HepG2 (cell line): ENCODE measurements around the gene RIMBP3C. TPM values are rescaled to one million over a fixed set of nuclear protein-coding genes. Genes with fewer than 3 reads are reported as not detected.

ENCODE experiments used
- ATAC-seq: fragments of 200-7000 bp; cut with Tn5 transposase; 3 replicates; pipeline ENCODE4 v1.9.1; 2020; ENCODE audit warnings: mild to moderate bottlenecking, moderate library complexity
- BruUV-seq: library from RNA; stranded (reverse); fragments of 400-500 nt; replicated peaks from 2 replicates; lab custom pipeline; 2021; lab: Mats Ljungman, UMichigan
- CTCF ChIA-PET: fragments of 300-600 bp; formaldehyde crosslinking; extraction: SDS; loops from one replicate; lab custom pipeline; 2021; ENCODE audit warnings: low total read pairs, inconsistent platforms, low intra/inter-chr PET ratio; lab: Yijun Ruan, JAX
- POLR2A ChIA-PET: fragments of 350-600 bp; sonication (Branson Sonifier 250); formaldehyde crosslinking; loops from one replicate; lab custom pipeline; 2020; ENCODE audit warnings: antibody characterized with exemption, inconsistent platforms; lab: Yijun Ruan, JAX
- DNase-seq: peaks from one replicate; pipeline ENCODE4 v3.0.0-alpha.2; 2015; ENCODE audit warnings: low spot score
- FAIRE-seq: peaks from 3 replicates; lab custom pipeline; 2011; peaks lifted over from hg19 to GRCh38; lab: Jason Lieb, UNC
- H2AFZ ChIP-seq: one replicate; pipeline ENCODE4 v1.6.1; 2011; ENCODE audit warnings: low read length, inconsistent platforms
- H3K27ac ChIP-seq: fragments of 300-600 bp; 3 replicates; pipeline ENCODE4 v1.8.0; 2011; ENCODE audit warnings: mixed run types, mild to moderate bottlenecking, mixed read lengths, low read length, inconsistent platforms; ENCODE audit not compliant: insufficient read depth; ENCODE audit errors: extremely low read length
- H3K27me3 ChIP-seq, 2 experiments: fragments of 200-600 bp in 1 of 2; 2 replicates in 1 of 2; 3 replicates in 1 of 2; pipeline versions ENCODE4 v1.6.0 to v1.8.0; 2011; ENCODE audit warnings: low read length in 2 of 2, mild to moderate bottlenecking in 2 of 2, moderate library complexity in 2 of 2, inconsistent platforms in 1 of 2; ENCODE audit not compliant: insufficient read depth in 2 of 2, control insufficient read depth in 1 of 2
- H3K36me3 ChIP-seq, 2 experiments: fragments of 200-600 bp in 1 of 2; replicated peaks in 1 of 2; 2 replicates in 1 of 2; 3 replicates in 1 of 2; pipeline versions ENCODE4 v1.5.1 to v1.8.0; 2011; ENCODE audit warnings: low read length in 2 of 2, inconsistent platforms in 1 of 2; ENCODE audit not compliant: insufficient read depth in 2 of 2, control insufficient read depth in 1 of 2
- H3K4me1 ChIP-seq: 2 replicates; pipeline ENCODE4 v1.5.1; 2012; ENCODE audit warnings: low read length, inconsistent platforms; ENCODE audit not compliant: insufficient read depth
- H3K4me2 ChIP-seq: 2 replicates; pipeline ENCODE4 v1.6.0; 2011; ENCODE audit warnings: low read depth, low read length, inconsistent platforms
- H3K4me3 ChIP-seq, 3 experiments: fragments of 200-600 bp in 1 of 3; sonication (generic), shearing (Covaris generic) in 1 of 3; replicated peaks in 1 of 3; 2 replicates each; pipeline ENCODE4 v1.5.1; 2011 to 2016; ENCODE audit warnings: low read length in 3 of 3, inconsistent platforms in 2 of 3, low read depth in 2 of 3, mild to moderate bottlenecking in 2 of 3, control low read depth in 1 of 3, mixed read lengths in 1 of 3; ENCODE audit not compliant: insufficient read depth in 1 of 3
- H3K79me2 ChIP-seq: one replicate; pipeline ENCODE4 v1.6.1; 2011; ENCODE audit warnings: low read length, inconsistent platforms; ENCODE audit not compliant: insufficient read depth
- H3K9ac ChIP-seq: 2 replicates; pipeline ENCODE4 v1.6.0; 2011; ENCODE audit warnings: mild to moderate bottlenecking, low read depth, low read length, inconsistent platforms; ENCODE audit not compliant: insufficient read depth
- H3K9me3 ChIP-seq: 2 replicates; pipeline ENCODE4 v1.5.1; 2012; ENCODE audit warnings: mild to moderate bottlenecking, low read length
- H4K20me1 ChIP-seq: 2 replicates; pipeline ENCODE4 v1.6.0; 2011; ENCODE audit warnings: inconsistent platforms, mild to moderate bottlenecking, low read length, moderate library complexity; ENCODE audit not compliant: insufficient read depth
- FOXO1 ChIP-seq: sonication (generic); formaldehyde crosslinking; IDR thresholded peaks from 2 replicates; pipeline ENCODE4 v1.4.0; 2020; ENCODE audit warnings: missing genetic modification reagents
- HMG20A ChIP-seq: IDR thresholded peaks from 2 replicates; pipeline ENCODE4 v1.6.1; 2016; ENCODE audit warnings: borderline replicate concordance
- LCORL ChIP-seq, 2 experiments: fragments of 450-650 bp in 1 of 2; sonication (generic) in 1 of 2; formaldehyde crosslinking in 1 of 2; IDR thresholded peaks; 2 replicates each; pipeline versions ENCODE4 v1.5.0 to v1.6.1; 2017 to 2020; ENCODE audit warnings: antibody characterized with exemption in 1 of 2, missing genetic modification reagents in 1 of 2
- PHB2 ChIP-seq: fragments of 450-650 bp; IDR thresholded peaks from 2 replicates; pipeline ENCODE4 v1.6.1; 2018; ENCODE audit not compliant: partially characterized antibody
- SALL1 ChIP-seq: sonication (generic); formaldehyde crosslinking; IDR thresholded peaks from 2 replicates; pipeline ENCODE4 v1.8.0; 2022; ENCODE audit warnings: mild to moderate bottlenecking, missing genetic modification reagents
- SP4 ChIP-seq: sonication (generic); formaldehyde crosslinking; IDR thresholded peaks from 2 replicates; pipeline ENCODE4 v1.8.1; 2023; ENCODE audit warnings: mild to moderate bottlenecking, missing genetic modification reagents
- ZMYM4 ChIP-seq: sonication (generic); formaldehyde crosslinking; IDR thresholded peaks from 2 replicates; pipeline ENCODE4 v1.8.1; 2023; ENCODE audit warnings: mild to moderate bottlenecking, missing genetic modification reagents
- ZNF251 ChIP-seq: sonication (generic); formaldehyde crosslinking; IDR thresholded peaks from 2 replicates; pipeline ENCODE4 v1.9.0; 2021; ENCODE audit warnings: mild to moderate bottlenecking, missing genetic modification reagents
- ZNF263 ChIP-seq: sonication (generic); formaldehyde crosslinking; IDR thresholded peaks from 2 replicates; pipeline ENCODE4 v1.4.0; 2020; ENCODE audit warnings: missing genetic modification reagents
- ZNF7 ChIP-seq: IDR thresholded peaks from 2 replicates; pipeline ENCODE4 v1.6.1; 2016; ENCODE audit warnings: missing biosample characterization, missing genetic modification reagents
- ZNF746 ChIP-seq: sonication (generic); formaldehyde crosslinking; IDR thresholded peaks from 2 replicates; pipeline ENCODE4 v1.8.0; 2022; ENCODE audit warnings: mild to moderate bottlenecking, missing genetic modification reagents
- ZSCAN12 ChIP-seq: sonication (generic); formaldehyde crosslinking; IDR thresholded peaks from 2 replicates; pipeline ENCODE4 v1.9.0; 2021; ENCODE audit warnings: mild to moderate bottlenecking, missing genetic modification reagents
- WGBS: methylation state at CpG from one replicate; pipeline ENCODE4 v1.1.6; 2017; ENCODE audit warnings: low lambda C conversion rate; 5-methylcytosine and 5-hydroxymethylcytosine counted together
- in situ Hi-C: cut with HindIII; loops from 2 replicates; pipeline ENCODE4 v1.10.0; 2017; ENCODE audit warnings: low pct_unique_long_range_greater_than_20kb; ENCODE audit not compliant: extremely low pct_ligation_motif_present
- intact Hi-C: fragments of 100-400 bp; cut with micrococcal nuclease; formaldehyde crosslinking; loops from one replicate; pipeline ENCODE4 v1.10.0; 2022; ENCODE audit not compliant: unreplicated experiment
- polyA plus RNA-seq, 8 experiments: library from polyadenylated mRNA; depleted of rRNA in 3 of 8; stranded (reverse) in 7 of 8; unstranded in 1 of 8; fragments of >200 nt; fragmentation: Illumina TruSeq in 4 of 8; extraction: Trizol in 4 of 8; gene quantifications; 2 replicates each; pipeline versions ENCODE4 v1.2.1 to v1.2.3, GENCODE V29; 2011 to 2016; ENCODE audit warnings: low read depth in 4 of 8, missing spikeins in 1 of 8, mixed read lengths in 1 of 8; ENCODE audit not compliant: insufficient read depth in 1 of 8
- total RNA-seq, 5 experiments: library from RNA; depleted of rRNA; stranded (reverse); fragments of >200 nt; fragmentation: Illumina TruSeq; extraction: Trizol; gene quantifications; 2 replicates each; pipeline ENCODE4 v1.2.3, GENCODE V29; 2016; ENCODE audit warnings: low read depth in 1 of 5
- TF ChIP-seq, protein P1 (sequence below): sonication (generic); formaldehyde crosslinking; IDR thresholded peaks from 2 replicates; pipeline ENCODE4 v1.8.0; 2022; ENCODE audit warnings: missing genetic modification reagents, mild to moderate bottlenecking, moderate library complexity, borderline replicate concordance
- TF ChIP-seq, protein P2 (sequence below): sonication (generic); formaldehyde crosslinking; conservative IDR thresholded peaks from 2 replicates; pipeline ENCODE4 v1.8.0; 2022; ENCODE audit warnings: low read depth, missing genetic modification reagents
- TF ChIP-seq, protein P3 (sequence below), 2 experiments: fragments of 450-650 bp in 1 of 2; sonication (generic) in 1 of 2; formaldehyde crosslinking; IDR thresholded peaks; 2 replicates each; pipeline versions ENCODE4 v1.5.0 to v1.8.0; 2020 to 2022; ENCODE audit warnings: mild to moderate bottlenecking in 1 of 2, missing genetic modification reagents in 1 of 2

The RIMBP3C gene
- total and polyA plus RNA-seq, 2 of the 13 experiments (the other 11 are each of a cell fraction or from before 2014, with no cell fraction given) = 0.15 TPM; not detected in 1

DNA sequence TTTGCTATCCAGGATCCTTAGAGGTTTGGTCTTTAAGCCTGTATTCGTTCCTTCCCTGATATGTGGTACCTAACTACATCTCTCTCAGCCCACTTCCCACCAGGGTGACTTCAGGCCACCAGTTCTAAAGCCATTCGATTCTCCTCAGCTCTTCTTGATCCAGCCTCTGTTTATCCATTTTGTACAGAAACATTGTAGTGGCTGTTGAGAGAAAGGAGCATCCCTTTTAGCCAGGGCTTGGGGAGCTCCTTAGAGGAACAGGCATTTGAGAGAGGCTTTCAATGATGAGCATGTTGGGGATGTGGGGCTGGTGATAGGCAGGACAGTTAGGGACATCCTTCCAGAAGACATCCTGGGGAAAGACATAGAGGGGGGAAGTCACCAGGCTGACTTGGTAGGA lies 34.1 kb upstream of the RIMBP3C start (continued):
- TF ChIP-seq, protein P1, sequence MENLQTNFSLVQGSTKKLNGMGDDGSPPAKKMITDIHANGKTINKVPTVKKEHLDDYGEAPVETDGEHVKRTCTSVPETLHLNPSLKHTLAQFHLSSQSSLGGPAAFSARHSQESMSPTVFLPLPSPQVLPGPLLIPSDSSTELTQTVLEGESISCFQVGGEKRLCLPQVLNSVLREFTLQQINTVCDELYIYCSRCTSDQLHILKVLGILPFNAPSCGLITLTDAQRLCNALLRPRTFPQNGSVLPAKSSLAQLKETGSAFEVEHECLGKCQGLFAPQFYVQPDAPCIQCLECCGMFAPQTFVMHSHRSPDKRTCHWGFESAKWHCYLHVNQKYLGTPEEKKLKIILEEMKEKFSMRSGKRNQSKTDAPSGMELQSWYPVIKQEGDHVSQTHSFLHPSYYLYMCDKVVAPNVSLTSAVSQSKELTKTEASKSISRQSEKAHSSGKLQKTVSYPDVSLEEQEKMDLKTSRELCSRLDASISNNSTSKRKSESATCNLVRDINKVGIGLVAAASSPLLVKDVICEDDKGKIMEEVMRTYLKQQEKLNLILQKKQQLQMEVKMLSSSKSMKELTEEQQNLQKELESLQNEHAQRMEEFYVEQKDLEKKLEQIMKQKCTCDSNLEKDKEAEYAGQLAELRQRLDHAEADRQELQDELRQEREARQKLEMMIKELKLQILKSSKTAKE (CRISPR knock-in tag) = no peak
- TF ChIP-seq ZSCAN12 (no peak), FOXO1 (CRISPR knock-in tag) (no peak), PHB2 (no peak)

DNA sequence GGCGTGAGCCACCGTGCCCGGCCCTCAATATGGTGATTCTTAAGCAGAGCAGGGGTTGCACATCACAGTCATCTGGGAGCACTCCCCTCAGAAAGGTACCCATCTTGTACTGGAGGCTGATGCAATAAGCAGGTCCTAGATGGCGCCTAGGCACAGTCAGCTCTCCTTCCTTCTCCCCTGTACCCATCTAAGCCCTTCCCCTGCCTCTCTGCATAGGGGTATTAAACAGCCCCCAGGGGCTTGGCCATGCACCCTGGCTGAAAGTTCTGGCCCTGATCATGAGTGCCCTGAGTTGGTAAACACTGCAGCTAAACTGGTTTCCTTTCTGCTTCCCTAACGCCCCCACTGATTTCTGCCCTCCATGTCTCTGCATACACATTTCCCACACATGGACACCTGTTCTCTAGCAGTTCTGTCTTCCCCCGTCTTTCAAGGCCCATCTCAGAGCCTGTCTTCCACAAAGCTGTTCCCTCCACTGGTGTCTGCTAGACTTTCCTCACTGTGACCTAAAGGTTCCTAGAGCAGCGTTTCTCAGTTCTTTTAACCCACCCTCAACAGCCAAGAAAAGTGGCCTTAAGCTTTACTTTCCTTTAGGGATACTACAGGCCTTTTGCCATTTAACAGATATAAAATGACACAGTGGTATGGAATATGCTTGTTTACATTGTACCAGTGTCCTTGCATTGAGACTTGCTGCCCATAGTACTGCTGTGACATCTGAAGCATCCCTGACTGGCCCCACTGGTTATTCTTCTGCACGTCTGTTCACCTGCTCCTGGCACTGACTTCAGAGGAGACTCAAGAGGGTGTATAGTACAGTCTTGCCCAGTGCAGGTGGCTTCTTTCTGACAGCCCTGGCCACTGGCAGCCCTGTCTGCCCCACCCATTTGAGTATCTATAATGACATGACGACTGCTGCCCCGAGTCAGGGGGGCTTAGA lies 31.8 kb upstream of the RIMBP3C start:
- peaks cover 34% of the 10 kb centered on the region for H3K4me1 ChIP-seq
- TF ChIP-seq ZNF7 (CRISPR knock-in tag) = no peak
- TF ChIP-seq LCORL (IDR thresholded peaks at IDR 0.05) = no peak
- no peak for TF ChIP-seq LCORL (CRISPR knock-in tag; IDR thresholded peaks at IDR 0.05)
- TF ChIP-seq HMG20A (CRISPR knock-in tag) = no peak
- no peak for TF ChIP-seq SP4
- TF ChIP-seq SALL1 (CRISPR knock-in tag) = no peak
- no peak for TF ChIP-seq ZNF746 (CRISPR knock-in tag)
- no peak for TF ChIP-seq ZMYM4 (CRISPR knock-in tag)
- TF ChIP-seq ZNF251 (CRISPR knock-in tag) = no peak
- TF ChIP-seq, protein P2, sequence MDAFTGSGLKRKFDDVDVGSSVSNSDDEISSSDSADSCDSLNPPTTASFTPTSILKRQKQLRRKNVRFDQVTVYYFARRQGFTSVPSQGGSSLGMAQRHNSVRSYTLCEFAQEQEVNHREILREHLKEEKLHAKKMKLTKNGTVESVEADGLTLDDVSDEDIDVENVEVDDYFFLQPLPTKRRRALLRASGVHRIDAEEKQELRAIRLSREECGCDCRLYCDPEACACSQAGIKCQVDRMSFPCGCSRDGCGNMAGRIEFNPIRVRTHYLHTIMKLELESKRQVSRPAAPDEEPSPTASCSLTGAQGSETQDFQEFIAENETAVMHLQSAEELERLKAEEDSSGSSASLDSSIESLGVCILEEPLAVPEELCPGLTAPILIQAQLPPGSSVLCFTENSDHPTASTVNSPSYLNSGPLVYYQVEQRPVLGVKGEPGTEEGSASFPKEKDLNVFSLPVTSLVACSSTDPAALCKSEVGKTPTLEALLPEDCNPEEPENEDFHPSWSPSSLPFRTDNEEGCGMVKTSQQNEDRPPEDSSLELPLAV (CRISPR knock-in tag) = no peak
- TF ChIP-seq, protein P3, sequence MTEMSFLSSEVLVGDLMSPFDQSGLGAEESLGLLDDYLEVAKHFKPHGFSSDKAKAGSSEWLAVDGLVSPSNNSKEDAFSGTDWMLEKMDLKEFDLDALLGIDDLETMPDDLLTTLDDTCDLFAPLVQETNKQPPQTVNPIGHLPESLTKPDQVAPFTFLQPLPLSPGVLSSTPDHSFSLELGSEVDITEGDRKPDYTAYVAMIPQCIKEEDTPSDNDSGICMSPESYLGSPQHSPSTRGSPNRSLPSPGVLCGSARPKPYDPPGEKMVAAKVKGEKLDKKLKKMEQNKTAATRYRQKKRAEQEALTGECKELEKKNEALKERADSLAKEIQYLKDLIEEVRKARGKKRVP (CRISPR knock-in tag; IDR thresholded peaks at IDR 0.05) = peak in 1 of 2 experiments; percentile 37; a peak in 1 of 4 replicates
- TF ChIP-seq ZNF263 (CRISPR knock-in tag) = peak; percentile 71
- TF ChIP-seq, all 625 proteins: peak for 2
- Histone ChIP-seq H4K20me1 (peaks cover 76% of the 10 kb centered on the region), H3K27ac (no peak overlapping the region), H3K9ac (no peak overlapping the region), H3K79me2 (peaks cover 85% of the 10 kb centered on the region), H3K9me3 (no peaks in the 10 kb centered on the region), H3K4me3 (no peak overlapping the region), H2AFZ (no peak overlapping the region), H3K27me3 (no peaks in the 10 kb centered on the region), H3K36me3 (peaks cover 7 to 22% of the 10 kb centered on the region in 2 experiments), H3K4me2 (no peak overlapping the region)
- no TSS peak for BruUV-seq
- ATAC-seq (no peak), DNase-seq (no peak), FAIRE-seq (no peak)
- in situ Hi-C loops = no loop called here
- ChIA-PET CTCF (no interaction called here), POLR2A (no interaction called here)
- WGBS = 93% methylated on average over 8 of the region's 10 CpGs
- intact Hi-C loops = no loop called here
